Ovary (tissue), 3 donors: ENCODE measurements around the gene MACROH2A2.

ENCODE experiments used
- CTCF ChIP-seq, 3 donors: fragments of 450-650 bp in 2 of 3; fragments of 200-600 bp in 1 of 3; IDR thresholded peaks; one replicate each; pipeline versions ENCODE4 v1.5.1 to v1.8.0; 2016 to 2022; ENCODE audit warnings: antibody characterized with exemption in 3 of 3, mild to moderate bottlenecking in 1 of 3
- EP300 ChIP-seq: sonication (generic); formaldehyde crosslinking; IDR thresholded peaks from one replicate; pipeline ENCODE4 v1.6.1; 2017; ENCODE audit warnings: antibody characterized with exemption
- donor health status: DM: no; HTN: no; CAD: no.

DNA sequence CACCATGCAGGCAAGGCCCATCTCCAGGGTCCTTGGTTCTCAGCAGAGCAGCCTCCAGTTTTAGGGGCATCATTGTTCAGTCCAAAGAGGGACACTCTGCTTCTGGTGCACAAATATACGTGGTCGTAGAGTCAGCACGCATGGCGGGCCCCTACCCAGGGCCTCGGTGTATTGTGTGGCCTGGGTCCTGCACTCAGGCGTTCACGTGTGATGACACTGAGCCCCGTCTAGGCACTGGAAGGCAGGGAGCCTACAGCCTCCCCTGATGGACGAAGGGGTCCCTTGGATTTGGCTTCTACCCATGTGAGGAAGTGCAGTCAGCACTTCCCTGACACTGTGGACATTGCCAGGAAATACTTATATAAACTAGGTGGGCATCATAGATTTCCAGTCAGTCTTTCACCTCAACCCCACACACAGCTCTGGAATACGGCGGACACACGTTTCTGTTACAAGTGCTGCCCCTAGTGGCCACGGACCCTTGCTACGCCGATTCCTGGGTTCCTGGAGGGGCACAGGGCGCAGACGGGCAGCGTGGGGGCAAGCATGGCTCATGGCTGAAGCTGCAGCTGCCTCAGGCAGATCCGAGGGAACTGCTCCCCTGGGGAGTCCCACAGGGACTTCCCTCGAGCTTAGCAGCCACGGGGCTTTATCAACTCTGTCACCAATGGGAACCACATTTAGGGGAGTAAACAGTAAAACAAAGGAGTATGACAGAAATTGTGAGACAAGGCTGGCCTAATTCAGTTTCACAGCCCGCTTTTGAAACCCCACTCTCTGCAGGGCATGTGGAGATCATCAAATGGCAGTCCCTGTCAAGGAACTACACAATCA is 54.5 kb downstream of the MACROH2A2 start:
- TF ChIP-seq CTCF (IDR thresholded peaks at IDR 0.05) (no peak), EP300 (no peak)
